ENCODE results near the gene ZBTB39. TPM values are rescaled to one million over a fixed set of nuclear protein-coding genes. Genes with fewer than 3 reads are reported as not detected.
"Not testable (repeated sequence)": the region's sequence is repeated elsewhere in the genome, so short reads cannot be mapped to it uniquely, and the experiment has no call there.

The ZBTB39 gene
- total RNA-seq, 2 donors from 2014 or later: 8.1 to 12.1 TPM

GRCh38 chr12:57019983-57020719, 13.8 kb upstream of the ZBTB39 start:
- Mint-ChIP-seq H3K4me3 (no peak overlapping the region), H3K36me3 (no peaks in the 10 kb centered on the region), H3K9me3 (no peaks in the 10 kb centered on the region), H3K27me3 (peaks cover 5 to 7% of the 10 kb centered on the region in 2 donors), H3K4me1 (ENCODE audit: low read depth in 2 of 2) (no peaks in the 10 kb centered on the region), H3K27ac (no peak overlapping the region)
- ATAC-seq (no peak), DNase-seq (ENCODE audit: low spot score) (no peak)

- no peak for DNase-seq (ENCODE audit: low spot score)
- Mint-ChIP-seq H3K36me3 (no peaks in the 10 kb centered on the region), H3K27me3 (peaks cover 18% of the 10 kb centered on the region in 2 donors), H3K4me1 (ENCODE audit: low read depth in 2 of 2) (no peaks in the 10 kb centered on the region), H3K4me3 (no peak overlapping the region), H3K27ac (no peak overlapping the region), H3K9me3 (no peaks in the 10 kb centered on the region)
- ATAC-seq: no peak
These were observed 12.6 kb upstream of the ZBTB39 start for GRCh38 chr12:57018906-57019305.

GRCh38 chr12:57018353-57018752, 12.0 kb upstream of the ZBTB39 start:
- not testable (repeated sequence) for H3K4me3 Mint-ChIP-seq; H3K9me3 Mint-ChIP-seq; H3K36me3 Mint-ChIP-seq; H3K27ac Mint-ChIP-seq; DNase-seq (ENCODE audit: low spot score); ATAC-seq; H3K4me1 Mint-ChIP-seq (ENCODE audit: low read depth in 2 of 2)
- peaks cover 20 to 22% of the 10 kb centered on the region in 2 donors for H3K27me3 Mint-ChIP-seq

- Mint-ChIP-seq H3K27me3 (peaks cover 29 to 33% of the 10 kb centered on the region in 2 donors), H3K27ac (no peak within 1 kb of the TSS), H3K9me3 (no peaks in the 10 kb centered on the region), H3K4me1 (ENCODE audit: low read depth in 2 of 2) (peaks cover 3 to 6% of the 10 kb centered on the region in 2 donors), H3K36me3 (no peaks in the 10 kb centered on the region), H3K4me3 (no peak within 1 kb of the TSS)
- peak in 1 of 2 donors; percentile 41 for ATAC-seq
- no peak for DNase-seq (ENCODE audit: low spot score)
These were observed 10.0 kb upstream of the ZBTB39 start, which contains the start of gene TAC3 for GRCh38 chr12:57016348-57016747. Gene TAC3 (minus strand): TSS chr12:57016529. CDS start chr12:57015797, 732 bp downstream.

- H3K27ac Mint-ChIP-seq: no peak overlapping the region
- no peak for ATAC-seq
- no peak for DNase-seq (ENCODE audit: low spot score)
- H3K4me3 Mint-ChIP-seq: no peak overlapping the region
- H3K27me3 Mint-ChIP-seq: peaks cover 29 to 33% of the 10 kb centered on the region in 2 donors
- H3K9me3 Mint-ChIP-seq: no peaks in the 10 kb centered on the region
- no peaks in the 10 kb centered on the region for H3K36me3 Mint-ChIP-seq
- H3K4me1 Mint-ChIP-seq (ENCODE audit: low read depth in 2 of 2): peaks cover 3 to 13% of the 10 kb centered on the region in 2 donors
These were observed 6.5 kb upstream of the ZBTB39 start for GRCh38 chr12:57012600-57013465.

GRCh38 chr12:57011438-57012424, 5.4 kb upstream of the ZBTB39 start:
- ATAC-seq (peak; percentile 26 to 36), DNase-seq (ENCODE audit: low spot score) (no peak)
- H3K27me3 Mint-ChIP-seq: peaks cover 28 to 33% of the 10 kb centered on the region in 2 donors
- H3K9me3 Mint-ChIP-seq: no peaks in the 10 kb centered on the region
- H3K36me3 Mint-ChIP-seq: no peaks in the 10 kb centered on the region
- no peak overlapping the region for H3K27ac Mint-ChIP-seq
- H3K4me3 Mint-ChIP-seq: no peak overlapping the region
- H3K4me1 Mint-ChIP-seq (ENCODE audit: low read depth in 2 of 2): peaks cover 11 to 20% of the 10 kb centered on the region in 2 donors

- Mint-ChIP-seq H3K9me3 (no peaks in the 10 kb centered on the region), H3K27me3 (peaks cover 26 to 33% of the 10 kb centered on the region in 2 donors), H3K4me1 (ENCODE audit: low read depth in 2 of 2) (peaks cover 14 to 24% of the 10 kb centered on the region in 2 donors), H3K4me3 (no peak overlapping the region), H3K27ac (no peak overlapping the region), H3K36me3 (peaks cover under 1% of the 10 kb centered on the region)
- DNase-seq (ENCODE audit: low spot score) (no peak), ATAC-seq (no peak)
These were observed 4.4 kb upstream of the ZBTB39 start for GRCh38 chr12:57010627-57011247.

GRCh38 chr12:57009949-57010626, 3.7 kb upstream of the ZBTB39 start:
- no peaks in the 10 kb centered on the region for H3K9me3 Mint-ChIP-seq
- ATAC-seq (no peak), DNase-seq (ENCODE audit: low spot score) (no peak)
- H3K27me3 Mint-ChIP-seq: peaks cover 24 to 27% of the 10 kb centered on the region in 2 donors
- H3K36me3 Mint-ChIP-seq: peaks cover 7% of the 10 kb centered on the region
- peaks cover 20 to 31% of the 10 kb centered on the region in 2 donors for H3K4me1 Mint-ChIP-seq (ENCODE audit: low read depth in 2 of 2)
- no peak overlapping the region for H3K4me3 Mint-ChIP-seq
- H3K27ac Mint-ChIP-seq: no peak overlapping the region

GRCh38 chr12:57008178-57008577, 1.8 kb upstream of the ZBTB39 start:
- peaks cover 30 to 45% of the 10 kb centered on the region in 2 donors for H3K4me1 Mint-ChIP-seq (ENCODE audit: low read depth in 2 of 2)
- H3K9me3 Mint-ChIP-seq: no peaks in the 10 kb centered on the region
- no peak for DNase-seq (ENCODE audit: low spot score)
- peaks cover 18% of the 10 kb centered on the region for H3K36me3 Mint-ChIP-seq
- H3K27me3 Mint-ChIP-seq: peaks cover 10% of the 10 kb centered on the region in 2 donors
- no peak overlapping the region for H3K4me3 Mint-ChIP-seq
- peak overlapping the region in 1 of 2 donors; percentile 85 for H3K27ac Mint-ChIP-seq
- ATAC-seq: no peak

- no peaks in the 10 kb centered on the region for H3K9me3 Mint-ChIP-seq
- ATAC-seq: peak; percentile 29 to 37
- peaks cover 24% of the 10 kb centered on the region for H3K36me3 Mint-ChIP-seq
- no peak for DNase-seq (ENCODE audit: low spot score)
- peaks cover 32 to 53% of the 10 kb centered on the region in 2 donors for H3K4me1 Mint-ChIP-seq (ENCODE audit: low read depth in 2 of 2)
- peaks cover 0 to 2% of the 10 kb centered on the region in 2 donors for H3K27me3 Mint-ChIP-seq
- H3K4me3 Mint-ChIP-seq: peak overlapping the region; percentile 87
- H3K27ac Mint-ChIP-seq: peak overlapping the region; percentile 85 to 97
These were observed 596 bp upstream of the ZBTB39 start for GRCh38 chr12:57006809-57007475.

GRCh38 chr12:57004651-57005050, 1.7 kb downstream of the ZBTB39 start:
- H3K27ac Mint-ChIP-seq: peak overlapping the region in 1 of 2 donors; percentile 91
- peak overlapping the region; percentile 96 for H3K4me3 Mint-ChIP-seq
- peaks cover 47 to 66% of the 10 kb centered on the region in 2 donors for H3K4me1 Mint-ChIP-seq (ENCODE audit: low read depth in 2 of 2)
- H3K9me3 Mint-ChIP-seq: no peaks in the 10 kb centered on the region
- DNase-seq (ENCODE audit: low spot score) (no peak), ATAC-seq (no peak)
- no peaks in the 10 kb centered on the region for H3K27me3 Mint-ChIP-seq
- peaks cover 24% of the 10 kb centered on the region for H3K36me3 Mint-ChIP-seq

GRCh38 chr12:57003395-57003794, 3.0 kb downstream of the ZBTB39 start:
- no peak for ATAC-seq
- Mint-ChIP-seq H3K4me1 (ENCODE audit: low read depth in 2 of 2) (peaks cover 59 to 78% of the 10 kb centered on the region in 2 donors), H3K36me3 (peaks cover 24% of the 10 kb centered on the region), H3K4me3 (no peak overlapping the region), H3K9me3 (no peaks in the 10 kb centered on the region), H3K27me3 (no peaks in the 10 kb centered on the region), H3K27ac (no peak overlapping the region)
- no peak for DNase-seq (ENCODE audit: low spot score)

Data from natural killer cell treated with Interleukin-12 subunit alpha and Interleukin-12 subunit beta and Interleukin-15 and Interleukin-18, amount 100 ng/mL, for 72 hours (primary cell).